Liver (tissue), 3 donors: ENCODE measurements around the gene SIL1.

ENCODE experiments used
- ATF3 ChIP-seq: IDR thresholded peaks from 2 replicates; pipeline ENCODE4 v1.6.1; 2016; ENCODE audit warnings: antibody characterized with exemption
- CTCF ChIP-seq: fragments of 150-350 bp; IDR thresholded peaks from 2 replicates; pipeline ENCODE4 v1.5.1; 2017; ENCODE audit warnings: improper control_type of control experiment, low read depth, low read length; ENCODE audit not compliant: missing input control
- EGR1 ChIP-seq, 2 donors: IDR thresholded peaks; 2 replicates each; pipeline ENCODE4 v1.6.1; 2016 to 2018; ENCODE audit warnings: antibody characterized with exemption in 2 of 2, low read depth in 2 of 2
- GABPA ChIP-seq, 2 donors: IDR thresholded peaks in 1 of 2; conservative IDR thresholded peaks in 1 of 2; 2 replicates each; pipeline ENCODE4 v1.6.1; 2016; ENCODE audit warnings: antibody characterized with exemption in 2 of 2, mild to moderate bottlenecking in 1 of 2, moderate library complexity in 1 of 2
- JUND ChIP-seq, 2 donors: IDR thresholded peaks; 2 replicates each; pipeline ENCODE4 v1.6.1; 2016; ENCODE audit warnings: antibody characterized with exemption in 2 of 2
- MAX ChIP-seq: IDR thresholded peaks from 2 replicates; pipeline ENCODE4 v1.6.1; 2016; ENCODE audit warnings: antibody characterized with exemption
- NR2F2 ChIP-seq: IDR thresholded peaks from 2 replicates; pipeline ENCODE4 v1.6.1; 2016; ENCODE audit warnings: antibody characterized with exemption
- RAD21 ChIP-seq, 2 donors: IDR thresholded peaks; 2 replicates each; pipeline ENCODE4 v1.6.1; 2016; ENCODE audit warnings: antibody characterized with exemption in 2 of 2, mild to moderate bottlenecking in 2 of 2
- REST ChIP-seq: IDR thresholded peaks from 2 replicates; pipeline ENCODE4 v1.6.1; 2016; ENCODE audit warnings: antibody characterized with exemption, mild to moderate bottlenecking
- SP1 ChIP-seq: IDR thresholded peaks from 2 replicates; pipeline ENCODE4 v1.6.1; 2018; ENCODE audit warnings: antibody characterized with exemption, mild to moderate bottlenecking
- TAF1 ChIP-seq: conservative IDR thresholded peaks from 2 replicates; pipeline ENCODE4 v1.6.1; 2016; ENCODE audit warnings: antibody characterized with exemption, mild to moderate bottlenecking
- YY1 ChIP-seq: IDR thresholded peaks from 2 replicates; pipeline ENCODE4 v1.6.1; 2016; ENCODE audit warnings: antibody characterized with exemption, mild to moderate bottlenecking
- ZBTB33 ChIP-seq: IDR thresholded peaks from 2 replicates; pipeline ENCODE4 v1.6.1; 2016; ENCODE audit warnings: antibody characterized with exemption
- donor health status: healthy.
- donor health status: healthy.

GRCh38 chr5:139090581-139090980, 107.6 kb downstream of the SIL1 start:
- TF ChIP-seq ZBTB33 (no peak), TAF1 (no peak), CTCF (no peak), MAX (no peak), EGR1 (IDR thresholded peaks at IDR 0.05; ENCODE audit: low read depth in 2 of 2) (no peak), ATF3 (no peak), REST (no peak), NR2F2 (no peak), JUND (IDR thresholded peaks at IDR 0.05) (no peak), SP1 (no peak), RAD21 (IDR thresholded peaks at IDR 0.05) (no peak), GABPA (IDR thresholded peaks at IDR 0.05 in 1 of 2, conservative IDR thresholded peaks at IDR 0.05 in 1 of 2) (no peak), YY1 (no peak)
